Transverse colon (tissue), 3 donors: Measurements from ENCODE around the gene FBL.

Experiments
- EP300 ChIP-seq: sonication (generic); formaldehyde crosslinking; IDR thresholded peaks from one replicate; pipeline ENCODE4 v1.6.1; 2017; ENCODE audit warnings: antibody characterized with exemption, low read depth
- POLR2A ChIP-seq: fragments of 450-650 bp; IDR thresholded peaks from one replicate; pipeline ENCODE4 v1.6.1; 2016; ENCODE audit warnings: antibody characterized with exemption, mild to moderate bottlenecking, moderate library complexity
- TF ChIP-seq, protein P1 (sequence below), 5 experiments: fragments of 200-600 bp in 3 of 5; fragments of 450-650 bp in 2 of 5; sonication (generic) in 3 of 5; IDR thresholded peaks; 1 replicate in 2 of 5; 2 replicates in 3 of 5; pipeline ENCODE4 v1.5.1; 2016 to 2017; ENCODE audit warnings: antibody characterized with exemption in 5 of 5, inconsistent platforms in 3 of 5, mild to moderate bottlenecking in 2 of 5, moderate library complexity in 1 of 5

DNA sequence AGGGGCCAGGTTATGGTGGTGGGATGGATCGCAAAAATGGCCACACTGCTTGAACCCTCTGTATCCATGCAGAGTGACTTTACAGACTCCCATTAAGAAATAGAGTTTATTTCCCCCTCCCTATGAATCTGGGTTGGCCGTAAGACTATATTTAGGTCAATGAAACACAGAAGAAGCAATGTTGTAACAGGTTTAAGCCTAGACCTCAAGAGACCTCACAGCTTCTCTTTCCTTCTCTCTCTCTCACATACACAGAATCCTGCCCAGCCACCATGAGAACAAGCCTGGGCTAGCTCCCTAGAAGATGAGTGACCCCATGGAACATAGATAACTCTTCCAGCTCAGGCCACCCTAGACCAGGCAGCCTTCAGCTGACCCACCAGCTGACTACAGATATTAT, 21.0 kb upstream of the FBL start:
- TF ChIP-seq, protein P1, sequence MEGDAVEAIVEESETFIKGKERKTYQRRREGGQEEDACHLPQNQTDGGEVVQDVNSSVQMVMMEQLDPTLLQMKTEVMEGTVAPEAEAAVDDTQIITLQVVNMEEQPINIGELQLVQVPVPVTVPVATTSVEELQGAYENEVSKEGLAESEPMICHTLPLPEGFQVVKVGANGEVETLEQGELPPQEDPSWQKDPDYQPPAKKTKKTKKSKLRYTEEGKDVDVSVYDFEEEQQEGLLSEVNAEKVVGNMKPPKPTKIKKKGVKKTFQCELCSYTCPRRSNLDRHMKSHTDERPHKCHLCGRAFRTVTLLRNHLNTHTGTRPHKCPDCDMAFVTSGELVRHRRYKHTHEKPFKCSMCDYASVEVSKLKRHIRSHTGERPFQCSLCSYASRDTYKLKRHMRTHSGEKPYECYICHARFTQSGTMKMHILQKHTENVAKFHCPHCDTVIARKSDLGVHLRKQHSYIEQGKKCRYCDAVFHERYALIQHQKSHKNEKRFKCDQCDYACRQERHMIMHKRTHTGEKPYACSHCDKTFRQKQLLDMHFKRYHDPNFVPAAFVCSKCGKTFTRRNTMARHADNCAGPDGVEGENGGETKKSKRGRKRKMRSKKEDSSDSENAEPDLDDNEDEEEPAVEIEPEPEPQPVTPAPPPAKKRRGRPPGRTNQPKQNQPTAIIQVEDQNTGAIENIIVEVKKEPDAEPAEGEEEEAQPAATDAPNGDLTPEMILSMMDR (IDR thresholded peaks at IDR 0.05), result no peak
- TF ChIP-seq POLR2A (no peak), EP300 (no peak)
